Common myeloid progenitor, CD34-positive (primary cell): Measurements from ENCODE around the gene MMS19.

Experiments used
- CTCF ChIA-PET: fragments of 350-600 bp; sonication (Branson Sonifier 250); formaldehyde crosslinking; loops from one replicate; lab custom pipeline; 2021; ENCODE audit warnings: antibody characterized with exemption; lab: Charles Lee
- POLR2A ChIA-PET: fragments of 350-600 bp; sonication (Branson Sonifier 250); formaldehyde crosslinking; loops from one replicate; lab custom pipeline; 2021; ENCODE audit warnings: antibody characterized with exemption; lab: Charles Lee
- DNase-seq, 3 donors: peaks; one replicate each; pipeline versions ENCODE4 v3.0.0 to v3.0.0-alpha.2; 2013
- H3K27ac ChIP-seq, 2 experiments: 1 replicate in 1 of 2; 2 replicates in 1 of 2; pipeline ENCODE4 v1.7.0; 2013; ENCODE audit warnings: inconsistent platforms in 2 of 2, low read length in 2 of 2, mild to moderate bottlenecking in 2 of 2, low read depth in 1 of 2, moderate library complexity in 1 of 2; ENCODE audit not compliant: severe bottlenecking in 2 of 2, insufficient read depth in 1 of 2, poor library complexity in 1 of 2
- H3K27me3 ChIP-seq, 5 experiments: replicated peaks in 2 of 5; 1 replicate in 3 of 5; 2 replicates in 2 of 5; pipeline versions ENCODE4 v1.6.1 to v1.7.0; 2013; ENCODE audit warnings: low read length in 4 of 5, mild to moderate bottlenecking in 2 of 5, moderate library complexity in 2 of 5, inconsistent platforms in 1 of 5; ENCODE audit not compliant: insufficient read depth in 5 of 5, control insufficient read depth in 4 of 5
- H3K36me3 ChIP-seq, 4 experiments: 1 replicate in 2 of 4; 2 replicates in 2 of 4; pipeline versions ENCODE4 v1.6.1 to v1.7.0; 2013; ENCODE audit warnings: low read length in 3 of 4, control low read depth in 1 of 4, mild to moderate bottlenecking in 1 of 4; ENCODE audit not compliant: control insufficient read depth in 4 of 4, insufficient read depth in 4 of 4
- H3K4me1 ChIP-seq, 4 experiments: 1 replicate in 3 of 4; 2 replicates in 1 of 4; pipeline versions ENCODE4 v1.6.1 to v1.7.1; 2013; ENCODE audit warnings: low read length in 3 of 4, mild to moderate bottlenecking in 3 of 4, control low read depth in 1 of 4, inconsistent platforms in 1 of 4, moderate library complexity in 1 of 4; ENCODE audit not compliant: control insufficient read depth in 4 of 4, insufficient read depth in 4 of 4; ENCODE audit errors: control extremely low read depth in 1 of 4
- H3K4me3 ChIP-seq, 7 experiments: 1 replicate in 4 of 7; 2 replicates in 3 of 7; pipeline versions ENCODE4 v1.5.1 to v1.7.0; 2013; ENCODE audit warnings: mild to moderate bottlenecking in 7 of 7, low read length in 6 of 7, moderate library complexity in 6 of 7, inconsistent platforms in 2 of 7, low read depth in 2 of 7, control low read depth in 1 of 7; ENCODE audit not compliant: insufficient read depth in 4 of 7, control insufficient read depth in 1 of 7; ENCODE audit errors: extremely low read depth in 1 of 7
- H3K9me3 ChIP-seq, 5 experiments: 1 replicate in 4 of 5; 2 replicates in 1 of 5; pipeline versions ENCODE4 v1.6.1 to v1.7.1; 2013; ENCODE audit warnings: low read length in 4 of 5, mild to moderate bottlenecking in 2 of 5, inconsistent platforms in 1 of 5, low read depth in 1 of 5, moderate library complexity in 1 of 5; ENCODE audit not compliant: control insufficient read depth in 4 of 5, insufficient read depth in 2 of 5; ENCODE audit errors: control extremely low read depth in 1 of 5
- WGBS: methylation state at CpG from one replicate; pipeline ENCODE4 v1.1.5; 2013; ENCODE audit not compliant: insufficient coverage; 5-methylcytosine and 5-hydroxymethylcytosine counted together

The MMS19 gene

DNA sequence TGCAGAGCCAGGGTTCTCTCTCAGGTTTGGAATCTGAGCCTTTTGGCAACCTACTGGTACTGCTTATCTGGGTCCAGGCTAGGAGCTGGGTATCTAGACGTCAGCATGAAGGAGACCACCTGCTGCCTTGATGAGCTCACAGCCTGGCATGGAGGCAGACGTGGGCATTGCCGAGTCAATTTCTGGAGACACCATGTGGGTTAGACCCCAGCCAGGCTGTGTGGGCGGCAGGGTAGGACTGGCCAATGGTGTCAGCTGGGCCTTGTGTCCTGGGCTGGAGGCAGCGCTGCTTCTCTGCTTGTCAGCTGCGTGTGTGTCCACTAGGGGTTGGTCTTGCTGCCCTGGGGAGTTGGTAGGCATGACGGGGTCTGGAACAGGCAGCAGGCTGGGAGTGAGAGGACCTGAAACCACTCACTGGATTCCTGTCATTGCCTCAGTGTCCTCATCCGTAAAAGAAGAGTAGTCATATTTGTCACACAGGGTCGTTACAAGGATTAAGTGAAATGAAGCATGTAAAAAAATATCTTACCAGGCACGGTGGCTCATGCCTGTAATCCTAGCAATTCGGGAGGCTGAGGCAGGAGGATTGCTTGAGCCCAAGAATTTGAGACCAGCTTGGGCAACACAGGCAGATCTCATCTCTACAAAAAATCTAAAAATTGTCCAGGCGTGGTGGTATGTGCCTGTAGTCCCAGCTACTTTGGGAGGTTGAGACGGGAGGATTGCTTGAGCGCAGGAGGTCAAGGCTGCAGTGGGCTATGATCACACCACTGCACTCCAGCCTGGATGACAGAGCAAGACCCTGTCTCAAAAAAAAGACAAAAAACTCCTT is 42.7 kb upstream of the MMS19 start:
- CTCF ChIA-PET: interaction anchor here (1.3 to 12.9 kb wide), 3 partner anchors 11 to 74 kb away, joined by 3 to 148 read pairs (median 6); no protein-coding TSS in a partner anchor
- no peak overlapping the region for H3K4me3 ChIP-seq
- H3K27ac ChIP-seq: no peak overlapping the region
- DNase-seq: no peak
- H3K27me3 ChIP-seq: no peaks in the 10 kb centered on the region
- POLR2A ChIA-PET: no interaction called here
- no peaks in the 10 kb centered on the region for H3K36me3 ChIP-seq
- no peaks in the 10 kb centered on the region for H3K9me3 ChIP-seq
- H3K4me1 ChIP-seq: peaks cover 0 to 24% (median 23%) of the 10 kb centered on the region in 4 experiments
- WGBS: 98% methylated on average over 13 of the region's 14 CpGs

DNA sequence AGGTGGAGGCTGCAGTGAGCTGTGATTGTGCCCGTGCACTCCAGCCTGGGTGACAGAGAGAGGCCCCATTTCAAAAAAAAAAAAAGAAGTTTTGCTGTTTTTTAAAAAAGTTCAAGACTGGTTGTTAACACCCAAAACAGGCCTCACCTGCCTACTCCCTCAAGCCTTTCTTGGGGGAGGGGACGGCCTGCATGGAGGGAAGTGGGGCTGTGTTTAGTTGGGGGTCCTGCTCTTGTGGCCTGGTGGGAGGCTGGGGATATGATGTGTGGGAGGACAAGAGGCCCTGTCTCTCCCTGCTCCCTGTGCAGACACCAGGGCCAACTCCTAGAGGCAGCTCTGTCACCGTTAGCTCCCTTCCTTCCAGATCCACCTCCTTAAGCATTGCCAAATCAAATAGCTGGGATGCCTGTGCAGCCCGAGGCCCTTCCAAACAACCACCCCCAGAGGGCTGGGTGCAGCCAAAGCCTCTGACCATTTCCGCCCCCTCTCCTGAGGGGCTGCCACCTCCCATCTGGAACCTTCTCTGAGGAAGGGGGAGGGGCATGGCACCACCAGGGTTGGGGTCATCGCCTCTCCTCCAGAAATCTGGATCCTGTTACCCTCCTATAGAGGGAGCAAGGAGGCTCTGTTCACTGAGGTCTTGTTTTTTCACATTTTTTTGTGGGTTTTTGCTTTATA is 41.4 kb upstream of the MMS19 start:
- Histone ChIP-seq H3K27ac (no peak overlapping the region), H3K27me3 (no peaks in the 10 kb centered on the region), H3K9me3 (no peaks in the 10 kb centered on the region), H3K4me3 (no peak overlapping the region), H3K4me1 (peaks cover 0 to 24% (median 22%) of the 10 kb centered on the region in 4 experiments), H3K36me3 (no peaks in the 10 kb centered on the region)
- CTCF ChIA-PET: interaction anchor here (1.3 to 12.9 kb wide), 3 partner anchors 9 to 19 kb away, joined by 3 to 148 read pairs (median 3); no protein-coding TSS in a partner anchor
- 50% methylated on average over 2 of the region's 6 CpGs for WGBS
- no peak for DNase-seq
- POLR2A ChIA-PET: no interaction called here

GRCh38 chr10:97538839-97539238 is 40.6 kb upstream of the MMS19 start:
- POLR2A ChIA-PET: no interaction called here
- Histone ChIP-seq H3K4me1 (peaks cover 0 to 22% (median 20%) of the 10 kb centered on the region in 4 experiments), H3K36me3 (no peaks in the 10 kb centered on the region), H3K4me3 (no peak overlapping the region), H3K27ac (no peak overlapping the region), H3K9me3 (no peaks in the 10 kb centered on the region), H3K27me3 (no peaks in the 10 kb centered on the region)
- CTCF ChIA-PET: interaction anchor here (1.3 to 12.9 kb wide), 2 partner anchors 8 to 13 kb away, joined by 3 to 148 read pairs; no protein-coding TSS in a partner anchor
- no peak for DNase-seq
- 90% methylated on average over 4 of the region's 4 CpGs for WGBS

GRCh38 chr10:97538411-97538810 is 40.2 kb upstream of the MMS19 start:
- Histone ChIP-seq H3K9me3 (no peaks in the 10 kb centered on the region), H3K4me1 (peaks cover 0 to 18% (median 16%) of the 10 kb centered on the region in 4 experiments), H3K27ac (no peak overlapping the region), H3K36me3 (no peaks in the 10 kb centered on the region), H3K27me3 (no peaks in the 10 kb centered on the region), H3K4me3 (no peak overlapping the region)
- POLR2A ChIA-PET: no interaction called here
- WGBS: 100% methylated on average over 1 of the region's 4 CpGs
- CTCF ChIA-PET: interaction anchor here (1.3 to 12.9 kb wide), 2 partner anchors 8 to 14 kb away, joined by 3 to 148 read pairs; no protein-coding TSS in a partner anchor
- DNase-seq: no peak

- Histone ChIP-seq H3K27me3 (no peaks in the 10 kb centered on the region), H3K36me3 (no peaks in the 10 kb centered on the region), H3K4me3 (no peak overlapping the region), H3K4me1 (peaks cover 0 to 7% (median 5%) of the 10 kb centered on the region in 4 experiments), H3K9me3 (no peaks in the 10 kb centered on the region), H3K27ac (no peak overlapping the region)
- ChIA-PET CTCF (interaction anchor here (2.9 to 12.9 kb wide), 2 partner anchors 9 to 15 kb away, joined by 8 to 148 read pairs; no protein-coding TSS in a partner anchor), POLR2A (no interaction called here)
- no peak for DNase-seq
- 90% methylated on average over 2 of the region's 5 CpGs for WGBS
Measured at GRCh38 chr10:97537186-97537869, 39.1 kb upstream of the MMS19 start.

GRCh38 chr10:97534746-97535367 is 36.6 kb upstream of the MMS19 start:
- Histone ChIP-seq H3K27me3 (no peaks in the 10 kb centered on the region), H3K4me3 (no peak overlapping the region), H3K9me3 (no peaks in the 10 kb centered on the region), H3K27ac (no peak overlapping the region), H3K36me3 (no peaks in the 10 kb centered on the region), H3K4me1 (peaks cover 0 to 2% (median 0%) of the 10 kb centered on the region in 4 experiments)
- DNase-seq: peak; percentile 30 to 55 (median 44)
- ChIA-PET POLR2A (no interaction called here), CTCF (interaction anchor here (0.7 to 12.9 kb wide), 20 partner anchors 9 to 261 kb away, joined by 3 to 148 read pairs (median 5); no protein-coding TSS in a partner anchor)
- 83% methylated on average over 4 of the region's 6 CpGs for WGBS
